HG03045 (cell line): ENCODE results near the gene ANKRD55.
"Not testable (repeated sequence)": the region's sequence is repeated elsewhere in the genome, so short reads cannot be mapped to it uniquely, and the experiment has no call there.

Source experiments
- ATAC-seq: cut with Tn5 transposase; IDR thresholded peaks from one replicate; pipeline ENCODE4 v1.9.1; 2021; ENCODE audit warnings: mild to moderate bottlenecking, moderate library complexity; ENCODE audit not compliant: unreplicated experiment

The ANKRD55 gene

DNA sequence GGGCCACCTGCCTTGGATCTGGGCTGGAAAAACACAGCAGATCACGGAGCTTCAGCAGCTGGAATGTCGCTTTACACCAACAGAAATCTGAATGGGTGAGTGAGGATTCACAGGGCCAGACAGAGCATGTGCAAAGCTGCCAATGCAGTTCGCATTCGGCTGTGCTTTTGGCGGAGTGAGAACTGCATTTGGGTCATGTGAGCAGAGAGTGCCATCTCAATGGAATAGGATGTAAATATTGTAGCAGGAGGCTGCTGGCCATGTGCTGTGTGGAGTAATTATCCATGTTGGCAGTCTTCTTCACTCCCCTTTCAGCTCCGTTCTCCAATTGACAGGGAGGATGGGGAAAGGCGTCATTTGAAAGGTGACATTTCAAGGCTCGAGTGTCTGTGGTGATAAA, at the start of gene ANKRD55:
TSS of gene ANKRD55 (minus strand) at position 101 of the 400 bp plus-strand sequence. CDS start 417 bp downstream, outside the sequence.
- ATAC-seq, result no peak

DNA sequence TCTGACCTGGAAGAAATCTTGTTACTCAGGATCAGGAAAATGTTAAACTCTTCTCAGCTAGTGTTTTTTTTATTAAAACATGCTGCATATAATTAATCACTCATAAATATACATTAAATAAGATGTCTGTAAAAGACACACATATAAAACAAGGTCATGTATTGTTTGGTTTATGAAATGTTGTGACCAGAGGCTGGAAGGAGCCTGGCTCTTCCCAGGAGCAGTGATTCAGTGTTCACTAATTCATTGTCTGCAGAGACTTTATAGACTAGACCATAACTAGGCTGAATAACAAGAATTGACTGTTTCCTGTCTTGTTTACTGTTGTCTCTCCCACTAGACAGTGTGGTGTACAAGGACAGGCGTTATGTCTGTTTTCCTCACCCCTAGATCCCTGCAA, 49.1 kb upstream of the ANKRD55 start:
- no peak for ATAC-seq

DNA sequence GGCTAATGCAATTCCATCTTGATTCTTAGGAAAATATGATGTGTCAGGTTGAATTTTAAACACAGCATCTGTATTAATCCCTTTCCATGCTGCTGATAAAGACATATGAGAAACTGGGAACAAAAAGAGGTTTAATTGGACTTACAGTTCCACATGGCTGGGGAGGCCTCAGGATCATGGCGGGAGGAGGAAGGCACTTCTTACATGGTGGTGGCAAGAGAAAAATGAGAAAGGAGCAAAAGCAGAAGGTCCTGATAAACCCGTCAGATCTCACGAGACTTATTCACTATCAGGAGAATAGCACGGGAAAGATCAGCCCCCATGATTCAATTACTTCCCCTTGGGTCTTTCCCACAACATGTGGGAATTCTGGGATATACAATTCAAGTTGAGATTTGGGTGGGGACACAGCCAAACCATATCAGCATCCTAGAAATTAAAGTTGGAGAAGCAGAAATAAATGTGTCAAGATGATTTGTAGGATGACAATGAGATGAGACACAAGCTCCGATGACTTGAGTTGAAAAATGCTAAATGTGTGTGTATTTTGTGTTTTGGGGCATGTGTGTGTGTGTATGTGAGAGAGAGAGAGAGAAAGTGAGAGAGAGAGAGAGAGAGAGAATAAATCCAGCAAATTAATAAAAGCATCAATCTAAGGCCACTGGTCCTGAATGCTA, 48.5 kb upstream of the ANKRD55 start:
- no peak for ATAC-seq

DNA sequence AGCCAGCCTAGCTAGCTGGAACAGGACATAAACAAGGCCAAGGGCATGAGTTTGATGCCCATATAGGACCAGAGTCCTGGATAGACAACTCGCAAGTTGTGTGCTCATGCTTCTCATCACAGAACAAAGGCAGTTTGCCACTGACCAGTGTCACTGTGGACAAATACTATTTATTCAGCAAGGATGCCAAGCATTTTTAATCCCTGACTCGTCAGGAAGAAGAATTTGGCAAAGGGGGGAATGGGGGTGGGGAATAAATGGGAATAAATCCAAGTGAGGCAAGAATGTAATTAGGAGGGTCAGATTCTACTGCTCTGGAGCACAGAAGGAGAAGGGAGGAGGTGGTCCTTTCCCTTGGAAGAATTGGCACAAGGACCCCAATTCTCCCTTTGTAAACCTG, 46.8 kb upstream of the ANKRD55 start:
- no peak for ATAC-seq

DNA sequence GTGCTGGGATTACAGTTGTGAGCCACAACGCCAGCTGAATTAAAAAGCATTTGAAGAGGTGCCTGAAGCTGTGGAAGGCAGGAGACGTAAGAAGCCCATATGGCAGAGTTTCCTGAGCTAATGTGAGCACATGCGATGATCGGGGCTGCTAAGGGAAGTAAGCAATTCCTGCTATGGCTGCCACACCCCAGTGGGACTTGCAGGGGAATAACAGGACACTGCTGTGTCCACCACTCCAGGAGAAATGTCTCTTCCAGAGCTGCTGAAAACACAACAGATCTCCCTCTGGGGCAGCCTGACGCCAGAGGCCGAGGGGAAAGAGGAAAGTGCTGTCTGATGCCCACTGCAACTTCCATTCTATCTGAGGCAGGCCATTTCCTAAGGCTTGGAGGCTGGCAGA, 46.2 kb upstream of the ANKRD55 start:
- ATAC-seq, result no peak

DNA sequence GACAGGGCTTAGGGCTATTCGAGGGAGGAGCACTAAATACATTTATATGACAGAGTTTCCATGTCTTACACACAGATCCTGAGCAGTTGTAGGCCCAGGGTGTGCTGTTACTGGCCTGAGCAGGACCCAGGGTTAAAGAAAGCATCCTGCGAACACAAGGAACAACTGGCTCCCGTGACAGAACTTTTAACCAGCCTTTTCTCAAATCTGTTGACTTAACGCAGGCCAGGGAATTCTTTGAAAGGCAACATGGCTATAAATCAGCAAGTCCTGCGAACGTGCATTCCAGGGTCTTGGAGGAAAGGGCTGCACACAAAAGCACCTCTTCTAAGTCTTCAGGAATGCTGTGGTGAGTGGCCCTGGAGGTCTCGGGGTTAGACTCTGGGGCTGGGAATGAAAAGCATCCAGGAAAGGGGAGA, 45.2 kb upstream of the ANKRD55 start:
- ATAC-seq, result no peak

DNA sequence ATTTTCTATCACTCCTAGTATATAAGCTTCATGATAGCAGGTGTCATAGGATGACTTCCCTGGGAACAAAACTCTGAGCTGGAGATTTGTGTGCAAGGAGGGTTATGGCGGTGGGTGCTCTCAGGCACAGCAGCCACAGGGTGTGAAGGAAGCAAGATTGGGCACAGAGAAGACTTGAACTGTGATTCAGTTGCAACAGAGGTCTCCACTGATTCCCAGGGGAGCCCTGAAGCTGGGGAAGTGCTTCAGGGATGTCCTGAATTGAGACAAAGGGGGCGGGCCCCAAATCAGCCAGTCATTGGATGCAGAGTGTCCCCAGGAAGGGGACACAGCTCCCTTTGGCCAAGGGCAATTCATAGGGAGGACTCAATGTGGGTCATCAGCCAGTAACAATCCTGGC, 44.4 kb upstream of the ANKRD55 start:
- ATAC-seq, result no peak

DNA sequence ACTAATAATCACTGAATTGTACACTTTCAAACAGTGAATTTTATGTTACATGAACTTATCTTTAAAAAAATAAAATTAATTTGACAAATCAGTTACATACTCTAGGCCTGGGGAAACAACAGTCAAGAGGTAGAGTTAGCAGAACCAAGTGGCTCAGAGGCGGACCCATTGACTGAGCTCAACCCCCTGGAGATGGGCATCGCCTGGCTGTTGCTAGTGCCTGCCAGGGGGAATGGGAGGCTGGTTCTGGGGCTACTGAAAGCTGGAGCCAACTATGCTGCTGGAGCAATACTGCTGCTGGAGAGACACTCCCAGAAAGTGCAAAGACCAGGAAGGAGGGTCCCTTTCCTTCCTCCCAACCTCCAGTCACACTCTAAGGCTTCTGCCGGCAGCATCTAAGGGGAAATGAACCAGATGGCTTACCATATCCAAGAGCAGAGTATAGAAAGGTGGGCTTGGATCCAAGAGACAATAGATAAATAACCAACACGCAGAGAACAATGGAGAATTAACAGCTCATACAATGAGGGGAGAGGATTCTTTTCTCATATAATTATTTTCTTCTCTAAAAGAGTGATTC, 40.3 kb upstream of the ANKRD55 start:
- no peak for ATAC-seq

DNA sequence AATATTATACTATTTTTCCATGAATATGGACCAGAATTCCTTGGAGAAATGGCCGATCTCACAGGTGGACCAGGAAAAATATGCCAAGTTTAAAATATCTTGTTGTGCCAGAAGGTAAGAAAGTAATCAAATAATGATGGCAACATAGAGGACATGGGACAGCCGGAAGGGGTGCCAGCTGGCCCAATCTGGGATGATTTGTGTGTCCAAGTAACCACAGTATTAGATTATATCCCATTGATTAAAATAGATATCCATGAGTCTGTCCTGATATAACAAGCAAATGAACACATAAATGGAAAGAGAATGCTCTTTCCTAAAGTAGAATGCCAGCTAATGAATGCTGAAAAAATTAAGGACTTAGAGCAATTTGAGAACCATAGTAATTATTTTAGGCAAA, 39.6 kb upstream of the ANKRD55 start:
- no peak for ATAC-seq

DNA sequence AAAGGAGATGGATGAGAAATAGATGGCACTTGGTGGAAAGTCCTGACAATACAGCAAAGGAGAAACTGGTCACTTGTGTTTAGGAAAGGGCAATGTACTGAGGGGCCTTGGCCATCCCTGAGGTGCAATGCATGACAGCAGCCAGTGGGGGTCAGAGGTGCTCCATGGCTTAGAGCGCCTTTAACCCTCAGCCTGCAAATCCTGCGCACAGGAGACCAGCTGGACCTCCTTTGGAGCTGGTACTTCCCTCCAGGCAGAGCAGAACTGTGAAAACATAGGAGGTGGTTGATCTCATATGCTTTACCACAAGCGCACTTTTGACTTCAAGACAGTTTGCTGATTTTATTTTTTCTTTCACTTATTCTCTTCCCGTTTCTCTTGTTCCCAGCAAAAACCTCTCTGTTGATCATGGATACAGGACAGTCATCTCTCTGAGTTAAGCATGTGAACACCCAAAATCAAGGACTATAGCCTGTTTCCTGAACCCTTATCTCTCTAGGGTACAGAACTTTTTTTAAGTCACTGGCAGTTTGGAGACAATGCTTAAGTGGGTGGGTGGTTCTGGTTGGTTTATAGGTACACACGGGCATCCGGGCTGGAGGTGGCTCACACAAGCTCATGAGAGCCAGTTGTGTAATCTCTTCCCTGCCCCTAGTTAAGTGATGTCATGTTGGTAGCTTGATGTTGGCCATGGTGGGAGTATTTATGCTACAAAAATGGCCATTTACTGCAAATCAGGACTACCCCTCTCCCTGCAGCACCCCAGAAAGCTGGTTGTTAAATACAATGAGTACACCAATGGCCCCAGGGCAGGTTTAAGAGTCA, 37.6 kb upstream of the ANKRD55 start:
- ATAC-seq, result peak; percentile 87

DNA sequence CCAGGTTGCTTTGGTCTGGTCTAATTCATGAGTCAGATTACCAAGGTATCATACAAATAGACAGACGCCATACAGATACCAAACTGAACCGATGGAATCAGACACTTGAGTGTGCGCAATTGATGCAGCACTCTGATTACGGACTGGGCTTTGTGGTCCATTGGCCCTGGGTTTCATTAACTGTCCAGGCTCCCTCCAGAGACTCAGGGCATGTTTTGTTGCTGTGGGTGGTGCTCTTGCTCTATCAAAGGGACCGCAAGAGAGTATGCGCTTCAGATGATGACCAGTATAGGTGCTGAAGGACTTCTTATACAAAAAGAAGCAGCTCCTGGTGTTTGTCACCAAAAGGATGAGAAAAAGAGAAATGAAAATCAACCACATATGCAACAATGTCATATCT, 36.9 kb upstream of the ANKRD55 start:
- no peak for ATAC-seq

DNA sequence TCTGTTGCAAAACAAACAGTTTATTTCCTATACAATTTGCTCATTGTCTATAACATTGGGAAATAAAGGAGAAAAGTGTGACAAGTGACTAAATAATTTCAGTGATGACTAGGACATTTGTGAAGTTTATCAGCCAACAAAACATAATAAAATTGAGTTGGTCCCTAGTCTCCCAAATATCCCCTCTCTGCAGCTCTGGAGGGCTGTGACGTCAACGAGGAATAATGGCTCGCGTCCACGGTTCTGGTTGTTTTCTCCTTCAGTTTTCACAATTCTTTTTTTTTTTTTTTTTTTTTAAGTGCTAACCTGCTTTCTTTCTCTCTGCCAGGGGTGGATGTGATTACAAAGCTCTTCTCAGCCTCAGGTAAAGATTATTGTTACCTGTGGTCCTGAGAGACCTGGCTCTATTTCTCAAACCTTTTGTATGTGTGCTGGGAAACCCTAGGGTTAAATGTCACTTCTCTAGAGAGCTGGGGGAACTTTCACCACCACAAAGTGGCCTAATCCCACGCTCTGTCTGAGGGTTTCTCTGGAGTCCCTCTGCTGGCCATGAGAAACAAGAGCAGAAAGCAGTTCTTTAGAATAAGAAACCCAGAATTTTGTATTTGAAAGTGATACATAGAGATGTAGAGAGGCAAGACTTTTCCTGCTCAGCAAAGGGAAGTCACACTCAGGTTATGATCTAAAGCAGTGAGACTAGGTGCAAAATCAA, 36.2 kb upstream of the ANKRD55 start:
- no peak for ATAC-seq

DNA sequence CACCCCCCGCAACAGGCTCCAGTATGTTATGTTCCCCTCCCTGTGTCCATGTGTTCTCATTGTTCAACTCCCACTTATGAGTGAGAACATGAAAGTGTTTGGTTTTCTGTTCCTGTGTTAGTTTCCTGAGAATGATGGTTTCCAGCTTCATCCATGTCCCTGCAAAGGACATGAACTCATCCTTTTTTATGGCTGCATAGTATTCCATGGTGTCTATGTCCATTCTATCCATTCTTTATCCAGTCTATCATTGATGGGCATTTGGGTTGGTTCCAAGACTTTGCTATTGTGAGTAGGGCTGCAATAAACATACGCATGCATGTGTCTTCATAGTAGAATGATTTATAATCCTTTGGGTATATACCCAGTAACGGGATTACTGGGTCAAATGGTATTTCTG, 35.6 kb upstream of the ANKRD55 start:
- not testable (repeated sequence) for ATAC-seq

DNA sequence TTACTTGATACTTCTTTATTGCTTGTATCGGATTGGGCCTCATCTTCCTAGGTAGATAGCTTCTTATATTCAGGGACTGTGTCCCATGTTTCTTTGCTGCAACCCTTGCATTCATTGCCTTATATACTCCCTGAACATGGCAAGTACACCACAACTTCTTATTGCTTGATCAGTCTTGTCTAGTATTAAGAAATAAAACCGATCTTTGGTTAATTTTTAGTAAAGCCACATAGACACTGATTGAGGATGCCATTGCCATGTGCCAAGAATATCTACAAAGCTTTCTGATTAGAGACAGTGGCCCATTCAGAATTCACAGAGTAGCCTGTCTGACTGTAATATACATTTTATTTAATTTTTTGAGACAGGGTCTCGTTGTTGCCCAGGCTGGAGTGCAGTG, 34.7 kb upstream of the ANKRD55 start:
- no peak for ATAC-seq

DNA sequence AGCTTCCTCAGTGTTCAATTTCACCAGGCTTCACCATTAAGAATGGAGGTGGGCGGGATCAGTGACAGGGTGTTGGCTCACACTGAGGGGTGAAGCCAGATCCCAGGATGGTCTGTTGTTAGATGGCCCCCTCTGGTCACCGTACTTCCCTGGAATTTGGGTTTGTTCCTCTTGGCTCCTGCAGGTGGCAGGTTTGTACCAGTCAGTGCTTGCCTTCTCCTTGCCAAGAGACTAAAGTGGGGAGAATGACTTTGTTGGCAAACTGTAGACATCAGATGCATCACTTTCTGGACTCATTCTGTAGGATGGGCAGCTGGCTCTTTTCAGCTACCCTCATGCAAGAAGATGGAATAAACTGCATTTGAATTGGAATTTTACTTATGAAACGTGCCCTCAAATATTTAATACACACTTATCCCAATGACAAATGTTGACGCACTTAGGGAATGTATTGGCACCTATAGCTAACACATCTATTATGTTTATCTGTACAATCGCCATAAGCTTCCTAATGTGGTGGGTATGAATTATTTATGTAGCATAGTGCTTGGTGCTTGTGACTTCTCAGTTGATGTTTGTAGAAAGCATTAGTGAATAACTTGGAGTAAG, 31.4 kb upstream of the ANKRD55 start:
- ATAC-seq, result no peak

DNA sequence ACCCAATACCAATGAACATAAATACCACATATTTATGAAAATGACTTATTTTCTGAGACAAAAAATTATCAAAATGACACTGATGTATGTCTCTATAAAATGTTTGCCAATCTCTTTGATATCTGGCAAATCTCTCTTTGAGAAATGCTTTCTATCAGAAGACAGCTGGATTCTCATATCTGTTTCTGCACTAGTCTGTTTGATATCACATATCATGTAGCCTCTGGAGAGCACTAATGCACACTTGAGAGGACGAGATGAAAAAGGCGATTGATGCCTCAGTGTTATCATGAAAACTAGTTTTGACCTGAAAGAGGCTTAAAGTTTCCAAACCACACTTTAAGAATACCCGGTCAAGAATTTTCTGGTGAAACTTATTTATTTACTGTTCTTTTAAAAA, 29.1 kb upstream of the ANKRD55 start:
- ATAC-seq, result no peak

DNA sequence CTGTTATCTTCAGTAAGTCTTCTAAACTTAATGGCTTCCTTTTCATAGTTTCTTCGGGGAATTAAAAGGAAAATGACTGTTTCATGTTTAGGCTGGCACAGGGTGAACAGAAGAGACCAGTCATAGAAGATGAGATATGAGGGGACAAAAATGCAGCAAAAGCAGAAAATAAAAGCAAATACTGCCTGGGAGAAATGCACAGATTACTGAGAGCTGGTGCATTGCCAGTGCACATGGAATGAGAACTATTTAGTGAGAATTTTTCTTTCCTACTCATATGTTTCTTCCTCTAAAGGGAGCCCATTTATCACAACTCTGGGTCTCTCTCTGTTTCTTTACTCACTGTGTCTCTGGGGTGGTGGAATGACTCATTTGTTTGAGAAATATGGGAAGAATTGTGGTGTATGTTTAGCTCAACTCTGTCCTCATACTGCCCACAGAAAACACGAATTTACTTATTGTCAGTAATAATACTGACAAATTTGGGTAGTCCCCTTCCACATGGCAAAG, 25.9 kb upstream of the ANKRD55 start:
- peak; percentile 61 for ATAC-seq

DNA sequence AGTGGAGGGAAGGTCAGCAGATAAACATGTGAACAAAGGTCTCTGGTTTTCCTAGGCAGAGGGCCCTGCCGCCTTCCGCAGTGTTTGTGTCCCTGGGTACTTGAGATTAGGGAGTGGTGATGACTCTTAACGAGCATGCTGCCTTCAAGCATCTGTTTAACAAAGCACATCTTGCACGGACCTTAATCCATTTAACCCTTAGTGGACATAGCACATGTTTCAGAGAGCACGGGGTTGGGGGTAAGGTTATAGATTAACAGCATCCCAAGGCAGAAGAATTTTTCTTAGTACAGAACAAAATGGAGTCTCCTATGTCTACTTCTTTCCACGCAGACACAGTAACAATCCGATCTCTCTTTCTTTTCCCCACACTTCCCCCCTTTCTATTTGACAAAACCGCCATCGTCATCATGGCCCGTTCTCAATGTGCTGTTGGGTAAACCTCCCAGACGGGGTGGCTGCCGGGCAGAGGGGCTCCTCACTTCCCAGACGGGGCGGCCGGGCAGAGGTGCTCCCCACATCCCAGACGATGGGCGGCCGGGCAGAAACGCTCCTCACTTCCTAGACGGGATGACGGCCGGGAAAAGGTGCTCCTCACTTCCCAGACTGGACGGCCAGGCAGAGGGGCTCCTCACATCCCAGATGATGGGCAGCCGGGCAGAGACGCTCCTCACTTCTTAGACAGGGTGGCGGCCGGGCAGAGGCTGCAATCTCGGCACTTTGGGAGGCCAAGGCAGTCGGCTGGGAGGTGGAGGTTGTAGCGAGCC, 24.8 kb upstream of the ANKRD55 start:
- not testable (repeated sequence) for ATAC-seq

DNA sequence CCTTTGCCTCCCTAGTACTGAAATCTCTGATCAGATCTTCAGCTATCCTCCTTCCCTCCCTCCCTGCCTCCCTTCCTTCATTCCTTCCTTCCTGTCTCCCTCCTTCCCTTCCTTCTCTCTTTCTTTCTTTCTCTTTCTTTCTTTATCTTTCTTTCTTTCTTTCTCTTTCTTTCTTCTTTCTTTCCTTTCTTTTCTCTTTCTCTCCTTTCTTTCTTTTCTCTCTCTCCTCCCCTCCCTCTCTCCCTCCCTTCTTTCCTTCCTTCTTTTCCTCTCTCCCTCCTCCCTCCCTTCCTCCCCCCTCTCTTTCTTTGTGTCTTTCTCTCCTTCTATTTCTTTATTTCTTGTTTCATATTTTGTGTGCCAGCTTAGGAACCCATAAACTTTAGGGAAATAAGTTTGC, 23.9 kb upstream of the ANKRD55 start:
- ATAC-seq, result no peak

DNA sequence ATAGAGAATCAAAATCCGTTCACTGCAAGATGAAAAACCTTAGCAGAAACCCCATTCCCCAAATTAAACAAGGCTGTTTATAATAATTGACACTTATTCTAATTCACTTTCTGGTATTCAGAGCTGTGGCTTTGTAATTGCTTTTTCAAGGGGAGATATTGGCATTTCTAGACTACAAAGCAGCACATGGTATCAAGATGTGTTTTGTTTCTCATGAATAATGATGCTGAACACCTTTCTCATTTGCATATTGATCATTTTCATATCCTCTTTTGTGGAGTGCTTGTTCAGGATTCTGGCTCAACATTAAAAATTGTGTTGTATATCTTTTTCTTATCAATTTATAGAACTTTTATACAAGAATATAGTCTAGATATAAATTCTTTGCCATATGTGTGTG, 22.4 kb upstream of the ANKRD55 start:
- ATAC-seq, result no peak
